Lung (tissue), 12 donors: ENCODE measurements around the gene BECN2. TPM values are rescaled to one million over a fixed set of nuclear protein-coding genes. Genes with fewer than 3 reads are reported as not detected.

ENCODE experiments used
- ATAC-seq: fragments of 200-7000 bp; cut with Tn5 transposase; one replicate; pipeline ENCODE4 v1.9.1; 2020; ENCODE audit warnings: moderate number of reproducible peaks; ENCODE audit not compliant: insufficient read depth, low FRiP score
- DNase-seq, 3 donors: peaks; one replicate each; pipeline ENCODE4 v3.0.0-alpha.2; 2013 to 2017
- H3K27ac ChIP-seq, 2 donors: one replicate each; pipeline ENCODE4 v1.5.1; 2013; ENCODE audit warnings: mild to moderate bottlenecking in 2 of 2, moderate library complexity in 2 of 2, control low read depth in 1 of 2, inconsistent platforms in 1 of 2, low read depth in 1 of 2, low read length in 1 of 2
- H3K27me3 ChIP-seq, 3 donors: one replicate each; pipeline ENCODE4 v1.5.1; 2013; ENCODE audit warnings: low read length in 2 of 3; ENCODE audit not compliant: control insufficient read depth in 3 of 3, insufficient read depth in 3 of 3
- H3K36me3 ChIP-seq, 4 donors: one replicate each; pipeline ENCODE4 v1.5.1; 2013; ENCODE audit warnings: low read length in 4 of 4, mild to moderate bottlenecking in 1 of 4, moderate library complexity in 1 of 4; ENCODE audit not compliant: control insufficient read depth in 4 of 4, insufficient read depth in 4 of 4
- H3K4me1 ChIP-seq, 5 donors: one replicate each; pipeline ENCODE4 v1.5.1; 2013; ENCODE audit warnings: low read length in 5 of 5, mild to moderate bottlenecking in 2 of 5, moderate library complexity in 1 of 5; ENCODE audit not compliant: control insufficient read depth in 5 of 5, insufficient read depth in 5 of 5
- H3K4me3 ChIP-seq: one replicate; pipeline ENCODE4 v1.5.1; 2013; ENCODE audit warnings: mild to moderate bottlenecking, control low read depth, moderate library complexity
- H3K9ac ChIP-seq, 2 donors: one replicate each; pipeline ENCODE4 v1.5.1; 2013; ENCODE audit warnings: low read length in 2 of 2, control low read depth in 1 of 2; ENCODE audit not compliant: insufficient read depth in 1 of 2
- H3K9me3 ChIP-seq, 4 donors: one replicate each; pipeline ENCODE4 v1.5.1; 2013; ENCODE audit warnings: low read length in 3 of 4, mild to moderate bottlenecking in 1 of 4, moderate library complexity in 1 of 4; ENCODE audit not compliant: control insufficient read depth in 4 of 4, insufficient read depth in 3 of 4
- WGBS, 2 donors: extraction: QIAGEN DNeasy Blood & Tissue Kit; methylation state at CpG; one replicate each; pipeline ENCODE4 v1.1.7; 2013; 5-methylcytosine and 5-hydroxymethylcytosine counted together
- polyA plus RNA-seq, 2 donors: library from polyadenylated mRNA; stranded (reverse); fragments of 200-250 nt; gene quantifications; one replicate each; pipeline ENCODE4 v1.2.1, GENCODE V29; 2013
- total RNA-seq, 2 donors: library from RNA; depleted of rRNA in 1 of 2; stranded (reverse); fragments of >200 nt in 1 of 2; gene quantifications; one replicate each; pipeline ENCODE4 v1.2.1, GENCODE V29; 2014 to 2021
- TF ChIP-seq, protein P1 (sequence below): IDR thresholded peaks from 2 replicates; pipeline ENCODE4 v1.5.1; 2012; ENCODE audit warnings: mild to moderate bottlenecking; ENCODE audit errors: control extremely low read depth, extremely low read depth
- donor health status: control.
- donor health status: control.
- donor health status: Bipolar disorder and iron deficiency.
- donor health status: healthy.
- donor health status: DM: yes; HTN: yes; CAD: no.

BECN2 gene
- total and polyA plus RNA-seq, 4 donors, result not detected

DNA sequence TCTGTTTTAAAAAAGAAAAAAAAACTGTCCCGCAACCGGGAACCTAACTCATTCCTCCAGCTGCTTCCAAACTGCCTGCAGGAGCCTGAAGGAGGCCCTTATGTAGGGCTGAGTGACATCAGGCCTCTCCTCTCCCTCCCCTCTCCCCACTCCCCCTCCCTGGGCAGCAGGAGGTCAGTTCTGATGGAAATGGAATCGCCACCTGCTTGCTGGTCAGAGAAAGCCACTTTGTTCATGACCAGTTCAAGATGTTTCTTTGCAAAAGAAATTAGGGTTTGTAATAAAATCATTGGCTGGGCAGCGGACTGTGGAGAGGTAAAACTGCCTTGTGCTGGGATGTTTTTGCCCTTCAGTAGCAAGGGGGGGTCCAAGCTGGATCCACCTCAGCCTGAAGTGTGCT lies 41.5 kb downstream of the BECN2 start, which contains the start of gene MAP1LC3C:
MAP1LC3C (minus strand) TSS at position 73 of the 400 bp plus-strand sequence. CDS start 90 bp downstream, outside the sequence.
- 43 to 44% methylated on average over 4 of the region's 4 CpGs for WGBS, 2 donors
- DNase-seq (peak in 1 of 3 donors; percentile 32), ATAC-seq (no peak)
- H3K27ac ChIP-seq, result peak within 1 kb of the TSS in 1 of 2 donors; percentile 24
- no peaks in the 10 kb centered on the region for H3K36me3 ChIP-seq
- no peaks in the 10 kb centered on the region for H3K9me3 ChIP-seq
- peak within 1 kb of the TSS in 1 of 2 donors; percentile 67 for H3K9ac ChIP-seq
- H3K4me1 ChIP-seq, result peaks cover 0 to 13% (median 0%) of the 10 kb centered on the region in 5 donors
- TF ChIP-seq, protein P1, sequence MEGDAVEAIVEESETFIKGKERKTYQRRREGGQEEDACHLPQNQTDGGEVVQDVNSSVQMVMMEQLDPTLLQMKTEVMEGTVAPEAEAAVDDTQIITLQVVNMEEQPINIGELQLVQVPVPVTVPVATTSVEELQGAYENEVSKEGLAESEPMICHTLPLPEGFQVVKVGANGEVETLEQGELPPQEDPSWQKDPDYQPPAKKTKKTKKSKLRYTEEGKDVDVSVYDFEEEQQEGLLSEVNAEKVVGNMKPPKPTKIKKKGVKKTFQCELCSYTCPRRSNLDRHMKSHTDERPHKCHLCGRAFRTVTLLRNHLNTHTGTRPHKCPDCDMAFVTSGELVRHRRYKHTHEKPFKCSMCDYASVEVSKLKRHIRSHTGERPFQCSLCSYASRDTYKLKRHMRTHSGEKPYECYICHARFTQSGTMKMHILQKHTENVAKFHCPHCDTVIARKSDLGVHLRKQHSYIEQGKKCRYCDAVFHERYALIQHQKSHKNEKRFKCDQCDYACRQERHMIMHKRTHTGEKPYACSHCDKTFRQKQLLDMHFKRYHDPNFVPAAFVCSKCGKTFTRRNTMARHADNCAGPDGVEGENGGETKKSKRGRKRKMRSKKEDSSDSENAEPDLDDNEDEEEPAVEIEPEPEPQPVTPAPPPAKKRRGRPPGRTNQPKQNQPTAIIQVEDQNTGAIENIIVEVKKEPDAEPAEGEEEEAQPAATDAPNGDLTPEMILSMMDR, result no peak
- no peaks in the 10 kb centered on the region for H3K27me3 ChIP-seq
- no peak within 1 kb of the TSS for H3K4me3 ChIP-seq

DNA sequence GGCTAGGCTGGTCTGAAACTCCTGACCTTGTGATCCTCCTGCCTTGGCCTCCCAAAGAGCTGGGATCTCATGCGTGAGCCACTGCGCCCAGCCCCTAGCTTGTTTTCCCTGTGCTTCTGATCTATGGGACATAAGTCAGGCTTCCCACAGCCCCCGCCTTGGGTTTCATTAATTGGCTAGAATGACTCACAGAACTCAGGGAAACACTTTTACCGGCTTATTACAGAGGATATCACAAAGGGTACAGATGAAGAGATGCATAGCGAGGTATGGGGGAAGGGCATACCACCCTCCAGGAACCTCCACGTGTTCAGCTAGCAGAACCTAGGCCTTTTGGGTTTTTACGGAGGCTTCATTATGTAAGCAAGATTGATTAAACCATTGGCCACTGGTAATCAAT lies 42.9 kb downstream of the BECN2 start:
- WGBS, 2 donors, result 82 to 93% methylated on average over 7 of the region's 7 CpGs
- no peak overlapping the region for H3K4me3 ChIP-seq
- H3K9ac ChIP-seq, result no peak overlapping the region
- H3K27me3 ChIP-seq, result no peaks in the 10 kb centered on the region
- DNase-seq (no peak), ATAC-seq (no peak)
- no peaks in the 10 kb centered on the region for H3K9me3 ChIP-seq
- H3K4me1 ChIP-seq, result peaks cover 0 to 9% (median 0%) of the 10 kb centered on the region in 5 donors
- TF ChIP-seq, protein P1, result no peak
- H3K27ac ChIP-seq, result no peak overlapping the region
- H3K36me3 ChIP-seq, result no peaks in the 10 kb centered on the region

DNA sequence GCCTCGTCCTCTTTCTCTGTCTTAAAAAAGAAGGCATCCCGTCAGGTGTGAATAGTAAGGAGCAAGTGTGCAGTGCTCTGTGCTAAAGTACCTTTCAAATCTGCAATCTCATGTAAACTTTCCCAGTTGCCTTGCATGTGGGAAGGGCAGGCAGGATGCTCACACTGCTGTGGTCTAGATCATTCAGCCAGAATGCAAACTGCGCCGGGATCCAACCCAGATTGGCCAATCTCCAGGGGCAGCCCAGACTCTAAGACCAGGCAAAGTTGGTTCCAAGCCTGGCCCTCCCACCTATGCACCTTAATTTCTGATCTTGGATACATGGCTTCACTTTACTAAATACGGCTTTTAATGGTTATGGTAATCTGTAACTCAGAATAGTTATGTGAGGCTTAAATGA lies 44.5 kb downstream of the BECN2 start:
- Histone ChIP-seq H3K27me3 (no peaks in the 10 kb centered on the region), H3K9me3 (no peaks in the 10 kb centered on the region), H3K36me3 (no peaks in the 10 kb centered on the region), H3K9ac (no peak overlapping the region), H3K4me1 (peaks cover 0 to 9% (median 0%) of the 10 kb centered on the region in 5 donors), H3K27ac (peak overlapping the region in 1 of 2 donors; percentile 20), H3K4me3 (no peak overlapping the region)
- DNase-seq (no peak), ATAC-seq (no peak)
- TF ChIP-seq, protein P1, result no peak
- 74 to 85% methylated on average over 5 of the region's 5 CpGs for WGBS, 2 donors

DNA sequence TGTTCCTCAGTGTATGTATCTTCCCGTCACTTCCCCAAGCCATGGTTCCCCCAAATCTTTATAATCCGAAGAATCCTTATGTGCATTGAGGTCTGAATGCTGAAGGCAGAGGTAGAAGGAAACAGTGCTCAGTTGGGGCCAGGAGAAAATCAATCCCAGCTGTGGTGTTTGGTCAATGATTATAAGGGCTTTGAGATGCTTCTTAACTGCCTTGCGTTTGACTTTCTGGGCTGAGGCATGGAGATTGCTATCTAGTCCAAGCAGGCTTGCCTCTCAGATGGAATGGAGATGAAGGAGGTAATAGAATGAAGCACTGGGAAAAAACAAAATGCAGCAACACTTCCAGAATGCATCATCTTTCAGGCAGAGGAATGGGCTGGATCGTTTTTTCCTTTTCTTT lies 44.9 kb downstream of the BECN2 start:
- Histone ChIP-seq H3K4me3 (no peak overlapping the region), H3K27me3 (no peaks in the 10 kb centered on the region), H3K9ac (no peak overlapping the region), H3K4me1 (peaks cover 0 to 13% (median 0%) of the 10 kb centered on the region in 5 donors), H3K27ac (no peak overlapping the region), H3K36me3 (no peaks in the 10 kb centered on the region), H3K9me3 (peaks cover 0 to 2% (median 0%) of the 10 kb centered on the region in 4 donors)
- whole genome bisulfite sequencing, 2 donors, result 81 to 83% methylated on average over 4 of the region's 4 CpGs
- ATAC-seq, result no peak
- no peak for DNase-seq
- TF ChIP-seq, protein P1, result no peak
